ENCODE measurements around the gene SRPK2.
"Not testable (repeated sequence)": the region's sequence is repeated elsewhere in the genome, so short reads cannot be mapped to it uniquely, and the experiment has no call there.

The SRPK2 gene

GRCh38 chr7:105388356-105389087 lies at the start of gene SRPK2:
TSS of gene SRPK2 (minus strand) at chr7:105388921.
- Histone ChIP-seq H3K36me3 (peaks cover 8% of the 10 kb centered on the region), H3K27ac (peak within 1 kb of the TSS; percentile 86), H3K27me3 (peaks cover 38% of the 10 kb centered on the region), H3K9me3 (no peaks in the 10 kb centered on the region), H3K4me1 (ENCODE audit: control insufficient read depth in 1 of 2, insufficient read depth in 1 of 2, low read depth in 1 of 2, low read length in 1 of 2) (peaks cover 13 to 14% of the 10 kb centered on the region in 2 experiments), H3K4me3 (ENCODE audit: low read depth in 1 of 2, low read length in 1 of 2) (peak within 1 kb of the TSS; percentile 78 to 92)
- TF ChIP-seq CTCF (IDR thresholded peaks at IDR 0.05) = no peak

- peak overlapping the region; percentile 88 for H3K27ac ChIP-seq
Measured at GRCh38 chr7:105438254-105438653, 49.5 kb upstream of the SRPK2 start.

GRCh38 chr7:105437356-105437755 lies 48.6 kb upstream of the SRPK2 start:
- not testable (repeated sequence) for H3K36me3 ChIP-seq; H3K9me3 ChIP-seq; H3K27me3 ChIP-seq; H3K4me3 ChIP-seq (ENCODE audit: low read depth in 1 of 2, low read length in 1 of 2)
- Histone ChIP-seq H3K27ac (peak overlapping the region; percentile 88), H3K4me1 (ENCODE audit: control insufficient read depth in 1 of 2, insufficient read depth in 1 of 2, low read depth in 1 of 2, low read length in 1 of 2) (peaks cover 43 to 52% of the 10 kb centered on the region in 2 experiments)

More at GRCh38 chr7:105438254-105438653, 49.5 kb upstream of the SRPK2 start:
- no peaks in the 10 kb centered on the region for H3K27me3 ChIP-seq
- H3K36me3 ChIP-seq = no peaks in the 10 kb centered on the region
- H3K4me1 ChIP-seq (ENCODE audit: control insufficient read depth in 1 of 2, insufficient read depth in 1 of 2, low read depth in 1 of 2, low read length in 1 of 2) = peaks cover 52 to 61% of the 10 kb centered on the region in 2 experiments
- TF ChIP-seq CTCF (IDR thresholded peaks at IDR 0.05) = no peak
- no peaks in the 10 kb centered on the region for H3K9me3 ChIP-seq
- no peak overlapping the region for H3K4me3 ChIP-seq (ENCODE audit: low read depth in 1 of 2, low read length in 1 of 2)

GRCh38 chr7:105429746-105430612 lies 41.3 kb upstream of the SRPK2 start:
- peaks cover 3 to 12% of the 10 kb centered on the region in 2 experiments for H3K4me1 ChIP-seq (ENCODE audit: control insufficient read depth in 1 of 2, insufficient read depth in 1 of 2, low read depth in 1 of 2, low read length in 1 of 2)
- H3K27ac ChIP-seq = peak overlapping the region; percentile 49
- no peaks in the 10 kb centered on the region for H3K36me3 ChIP-seq
- no peaks in the 10 kb centered on the region for H3K27me3 ChIP-seq
- peak; percentile 52 for TF ChIP-seq CTCF (IDR thresholded peaks at IDR 0.05)
- H3K4me3 ChIP-seq (ENCODE audit: low read depth in 1 of 2, low read length in 1 of 2) = no peak overlapping the region
- H3K9me3 ChIP-seq = no peaks in the 10 kb centered on the region

GRCh38 chr7:105426606-105427146 lies 38.0 kb upstream of the SRPK2 start:
- Histone ChIP-seq H3K27me3 (no peaks in the 10 kb centered on the region), H3K4me3 (ENCODE audit: low read depth in 1 of 2, low read length in 1 of 2) (no peak overlapping the region)
- no peak for TF ChIP-seq CTCF (IDR thresholded peaks at IDR 0.05)

More at GRCh38 chr7:105426606-105427146, 38.0 kb upstream of the SRPK2 start:
- H3K9me3 ChIP-seq = no peaks in the 10 kb centered on the region
- H3K27ac ChIP-seq = no peak overlapping the region
- no peaks in the 10 kb centered on the region for H3K36me3 ChIP-seq
- H3K4me1 ChIP-seq (ENCODE audit: control insufficient read depth in 1 of 2, insufficient read depth in 1 of 2, low read depth in 1 of 2, low read length in 1 of 2) = peaks cover 3 to 12% of the 10 kb centered on the region in 2 experiments
